ENCODE measurements around the gene RAB3IL1. TPM values are rescaled to one million over a fixed set of nuclear protein-coding genes. Genes with fewer than 3 reads are reported as not detected.
"Not testable (repeated sequence)": the region's sequence is repeated elsewhere in the genome, so short reads cannot be mapped to it uniquely, and the experiment has no call there.

Gene RAB3IL1
- total and polyA plus RNA-seq, 4 donors, result 2.1 to 41.6 (median 5.4) TPM

- TF ChIP-seq FOXA2 (IDR thresholded peaks at IDR 0.05), result no peak
- TF ChIP-seq FOXA1 (IDR thresholded peaks at IDR 0.05), result no peak
- TF ChIP-seq HNF4G (IDR thresholded peaks at IDR 0.05), result no peak
- no peak for TF ChIP-seq TAF1 (conservative IDR thresholded peaks at IDR 0.05)
- TF ChIP-seq NR2F2 (IDR thresholded peaks at IDR 0.05), result no peak
- no peak for TF ChIP-seq HNF4A (conservative IDR thresholded peaks at IDR 0.05)
- no peak for TF ChIP-seq ZBTB33 (IDR thresholded peaks at IDR 0.05)
- TF ChIP-seq EGR1 (IDR thresholded peaks at IDR 0.05; ENCODE audit: low read depth in 2 of 2), result no peak
- TF ChIP-seq RAD21 (IDR thresholded peaks at IDR 0.05), result no peak
- TF ChIP-seq RXRA (IDR thresholded peaks at IDR 0.05), result no peak
- TF ChIP-seq YY1 (IDR thresholded peaks at IDR 0.05), result no peak
- TF ChIP-seq JUND (IDR thresholded peaks at IDR 0.05), result no peak
- TF ChIP-seq MAX (IDR thresholded peaks at IDR 0.05), result no peak
- no peak for TF ChIP-seq ATF3 (IDR thresholded peaks at IDR 0.05)
- no peak for TF ChIP-seq REST (IDR thresholded peaks at IDR 0.05)
- no peak for TF ChIP-seq GABPA (IDR thresholded peaks at IDR 0.05 in 1 of 2, conservative IDR thresholded peaks at IDR 0.05 in 1 of 2)
- no peak for DNase-seq (ENCODE audit: low spot score)
- no peaks in the 10 kb centered on the region for H3K4me1 ChIP-seq (ENCODE audit: control insufficient read depth in 4 of 4, insufficient read depth in 4 of 4, low read length in 3 of 4)
- H3K9ac ChIP-seq (ENCODE audit: low read depth in 1 of 2, low read length in 2 of 2), result no peak overlapping the region
- WGBS, result 95% methylated on average over 10 of the region's 10 CpGs
- no peaks in the 10 kb centered on the region for H3K9me3 ChIP-seq (ENCODE audit: control insufficient read depth in 4 of 4, low read length in 3 of 4)
- H3K27ac ChIP-seq (ENCODE audit: low read depth in 1 of 2, low read length in 2 of 2), result no peak overlapping the region
- no peaks in the 10 kb centered on the region for H3K36me3 ChIP-seq (ENCODE audit: control insufficient read depth in 4 of 4, insufficient read depth in 3 of 4, low read depth in 1 of 4, low read length in 3 of 4)
- H3K27me3 ChIP-seq (ENCODE audit: control insufficient read depth in 4 of 4, insufficient read depth in 4 of 4, low read length in 3 of 4), result no peaks in the 10 kb centered on the region
- no peak overlapping the region for H3K4me3 ChIP-seq (ENCODE audit: low read depth in 1 of 3, low read length in 3 of 3)
Measured at GRCh38 chr11:61883327-61883726, 34.0 kb downstream of the RAB3IL1 start.

- no peaks in the 10 kb centered on the region for H3K9me3 ChIP-seq (ENCODE audit: control insufficient read depth in 4 of 4, low read length in 3 of 4)
- no peak overlapping the region for H3K9ac ChIP-seq (ENCODE audit: low read depth in 1 of 2, low read length in 2 of 2)
- no peaks in the 10 kb centered on the region for H3K27me3 ChIP-seq (ENCODE audit: control insufficient read depth in 4 of 4, insufficient read depth in 4 of 4, low read length in 3 of 4)
- 90% methylated on average over 6 of the region's 6 CpGs for WGBS
- H3K27ac ChIP-seq (ENCODE audit: low read depth in 1 of 2, low read length in 2 of 2), result no peak overlapping the region
- H3K36me3 ChIP-seq (ENCODE audit: control insufficient read depth in 4 of 4, insufficient read depth in 3 of 4, low read depth in 1 of 4, low read length in 3 of 4), result no peaks in the 10 kb centered on the region
- no peaks in the 10 kb centered on the region for H3K4me1 ChIP-seq (ENCODE audit: control insufficient read depth in 4 of 4, insufficient read depth in 4 of 4, low read length in 3 of 4)
- DNase-seq (ENCODE audit: low spot score), result no peak
- TF ChIP-seq YY1 (IDR thresholded peaks at IDR 0.05), result no peak
- no peak for TF ChIP-seq ATF3 (IDR thresholded peaks at IDR 0.05)
- TF ChIP-seq HNF4A (conservative IDR thresholded peaks at IDR 0.05), result no peak
- H3K4me3 ChIP-seq (ENCODE audit: low read depth in 1 of 3, low read length in 3 of 3), result no peak overlapping the region
Measured at GRCh38 chr11:61882879-61883278, 34.5 kb downstream of the RAB3IL1 start.

GRCh38 chr11:61882267-61882666 is 35.1 kb downstream of the RAB3IL1 start:
- H3K4me3 ChIP-seq (ENCODE audit: low read depth in 1 of 3, low read length in 3 of 3); H3K36me3 ChIP-seq (ENCODE audit: control insufficient read depth in 4 of 4, insufficient read depth in 3 of 4, low read depth in 1 of 4, low read length in 3 of 4); H3K9me3 ChIP-seq (ENCODE audit: control insufficient read depth in 4 of 4, low read length in 3 of 4); H3K27ac ChIP-seq (ENCODE audit: low read depth in 1 of 2, low read length in 2 of 2); DNase-seq (ENCODE audit: low spot score); H3K9ac ChIP-seq (ENCODE audit: low read depth in 1 of 2, low read length in 2 of 2); H3K4me1 ChIP-seq (ENCODE audit: control insufficient read depth in 4 of 4, insufficient read depth in 4 of 4, low read length in 3 of 4); H3K27me3 ChIP-seq (ENCODE audit: control insufficient read depth in 4 of 4, insufficient read depth in 4 of 4, low read length in 3 of 4): not testable (repeated sequence)
- 95% methylated on average over 3 of the region's 3 CpGs for WGBS
